Endothelial cell of umbilical vein (primary cell): ENCODE data around the gene CCNF. TPM values are rescaled to one million over a fixed set of nuclear protein-coding genes. Genes with fewer than 3 reads are reported as not detected.
"Not testable (repeated sequence)": the region's sequence is repeated elsewhere in the genome, so short reads cannot be mapped to it uniquely, and the experiment has no call there.

ENCODE experiments used
- BruUV-seq: library from RNA; stranded (reverse); fragments of 400-500 nt; replicated peaks from 2 replicates; lab custom pipeline; 2021; lab: Mats Ljungman, UMichigan
- CTCF ChIA-PET: fragments of 300-600, 350-600 bp; sonication (Branson Sonifier 250); formaldehyde crosslinking; loops from one replicate; lab custom pipeline; 2021; ENCODE audit warnings: antibody characterized with exemption, inconsistent platforms; lab: Charles Lee
- POLR2A ChIA-PET: fragments of 300-600, 350-600 bp; sonication (Branson Sonifier 250); formaldehyde crosslinking; loops from one replicate; lab custom pipeline; 2021; ENCODE audit warnings: antibody characterized with exemption, inconsistent platforms; lab: Charles Lee
- DNase-seq: peaks from one replicate; pipeline ENCODE4 v3.0.0-alpha.2; 2011; ENCODE audit warnings: low read depth, low spot score
- FAIRE-seq: peaks from 2 replicates; lab custom pipeline; 2011; peaks lifted over from hg19 to GRCh38; lab: Jason Lieb, UNC
- H2AFZ ChIP-seq: 2 replicates; pipeline ENCODE4 v1.6.0; 2012; ENCODE audit warnings: low read depth, low read length, control low read depth, inconsistent platforms
- H3K27ac ChIP-seq: 2 replicates; pipeline ENCODE4 v1.5.1; 2011; ENCODE audit warnings: low read depth, mild to moderate bottlenecking, control low read depth, low read length, moderate library complexity; ENCODE audit not compliant: insufficient read depth
- H3K27me3 ChIP-seq, 2 experiments: 2 replicates each; pipeline versions ENCODE4 v1.6.0 to v1.6.1; 2011; ENCODE audit warnings: low read length in 2 of 2, mixed read lengths in 1 of 2; ENCODE audit not compliant: control insufficient read depth in 2 of 2, insufficient read depth in 2 of 2
- H3K36me3 ChIP-seq, 2 experiments: 2 replicates in 1 of 2; 3 replicates in 1 of 2; pipeline ENCODE4 v1.5.1; 2011; ENCODE audit warnings: low read length in 2 of 2, mild to moderate bottlenecking in 1 of 2, moderate library complexity in 1 of 2; ENCODE audit not compliant: control insufficient read depth in 2 of 2, insufficient read depth in 2 of 2; ENCODE audit errors: extremely low read depth in 1 of 2
- H3K4me1 ChIP-seq: 3 replicates; pipeline ENCODE4 v1.5.1; 2011; ENCODE audit warnings: mild to moderate bottlenecking, low read length; ENCODE audit not compliant: control insufficient read depth, insufficient read depth; ENCODE audit errors: extremely low read depth
- H3K4me2 ChIP-seq: 2 replicates; pipeline ENCODE4 v1.6.1; 2011; ENCODE audit warnings: low read length, control low read depth, mixed read lengths; ENCODE audit not compliant: insufficient read depth
- H3K4me3 ChIP-seq, 3 experiments: fragments of 200-600 bp in 1 of 3; sonication (generic), shearing (Covaris generic) in 1 of 3; replicated peaks in 1 of 3; 2 replicates each; pipeline ENCODE4 v1.5.1; 2011 to 2016; ENCODE audit warnings: control low read depth in 3 of 3, low read length in 3 of 3, mild to moderate bottlenecking in 2 of 3, inconsistent platforms in 1 of 3, low read depth in 1 of 3, moderate library complexity in 1 of 3; ENCODE audit not compliant: insufficient read depth in 1 of 3
- H3K79me2 ChIP-seq: 2 replicates; pipeline ENCODE4 v1.6.0; 2012; ENCODE audit warnings: low read length, inconsistent platforms; ENCODE audit not compliant: control insufficient read depth, insufficient read depth
- H3K9ac ChIP-seq: replicated peaks from 2 replicates; pipeline ENCODE3; 2011; ENCODE audit warnings: low read length, control low read depth; ENCODE audit not compliant: insufficient read depth; ENCODE audit errors: extremely low read depth
- H3K9me1 ChIP-seq: replicated peaks from 3 replicates; pipeline ENCODE4 v1.6.0; 2011; ENCODE audit warnings: mild to moderate bottlenecking, low read length; ENCODE audit not compliant: control insufficient read depth, insufficient read depth; ENCODE audit errors: extremely low read depth
- H3K9me3 ChIP-seq: replicated peaks from 2 replicates; pipeline ENCODE4 v1.5.1; 2012; ENCODE audit warnings: low read length, inconsistent platforms; ENCODE audit not compliant: control insufficient read depth, insufficient read depth
- H4K20me1 ChIP-seq: replicated peaks from 2 replicates; pipeline ENCODE3; 2011; ENCODE audit warnings: mild to moderate bottlenecking, low read length; ENCODE audit not compliant: control insufficient read depth, insufficient read depth; ENCODE audit errors: extremely low read depth
- EZH2 ChIP-seq: IDR thresholded peaks from 2 replicates; pipeline ENCODE4 v1.6.1; 2012; ENCODE audit warnings: borderline replicate concordance, low read depth, mild to moderate bottlenecking, moderate library complexity, low read length, inconsistent platforms; ENCODE audit not compliant: severe bottlenecking
- FOS ChIP-seq: IDR thresholded peaks from 2 replicates; pipeline ENCODE4 v1.6.1; 2011; ENCODE audit warnings: mild to moderate bottlenecking, low read length, moderate library complexity, borderline replicate concordance; ENCODE audit not compliant: insufficient read depth
- GATA2 ChIP-seq: IDR thresholded peaks from 2 replicates; pipeline ENCODE4 v1.7.0; 2011; ENCODE audit warnings: low read depth, mild to moderate bottlenecking, moderate library complexity, mixed read lengths, low read length; ENCODE audit not compliant: insufficient read length, insufficient read depth
- JUN ChIP-seq: IDR thresholded peaks from 2 replicates; pipeline ENCODE4 v1.6.1; 2011; ENCODE audit warnings: borderline replicate concordance, low read depth; ENCODE audit not compliant: insufficient read length, insufficient read depth
- MAX ChIP-seq: IDR thresholded peaks from 2 replicates; pipeline ENCODE4 v1.6.1; 2011; ENCODE audit not compliant: insufficient read depth, insufficient read length
- MYC ChIP-seq: IDR thresholded peaks from one replicate; pipeline ENCODE4 v1.6.1; 2011; ENCODE audit warnings: mild to moderate bottlenecking, low read depth, low read length
- POLR2A ChIP-seq: IDR thresholded peaks from 2 replicates; pipeline ENCODE4 v1.6.1; 2012; ENCODE audit warnings: low read depth, mild to moderate bottlenecking, control low read depth, low read length
- POLR2AphosphoS5 ChIP-seq: IDR thresholded peaks from 2 replicates; pipeline ENCODE4 v1.6.1; 2012; ENCODE audit warnings: low read depth, mild to moderate bottlenecking, control low read depth, low read length, moderate library complexity; ENCODE audit not compliant: insufficient read depth
- dilution Hi-C: fragments of 300-500 bp; cut with MboI; formaldehyde crosslinking; loops from one replicate; pipeline ENCODE4 v1.15.0; 2019; ENCODE audit warnings: low sequenced_read_pairs; ENCODE audit not compliant: extremely low pct_ligation_motif_present
- intact Hi-C: fragments of 100-400 bp; cut with micrococcal nuclease; formaldehyde crosslinking; loops from one replicate; pipeline ENCODE4 v1.10.0; 2022
- polyA plus RNA-seq, 4 experiments: library from polyadenylated mRNA; depleted of rRNA in 3 of 4; stranded (reverse) in 3 of 4; unstranded in 1 of 4; fragments of >200 nt; gene quantifications; 2 replicates each; pipeline versions ENCODE4 v1.2.1 to v1.2.3, GENCODE V29; 2011 to 2012; ENCODE audit warnings: missing spikeins in 1 of 4
- total RNA-seq: library from RNA; stranded (reverse); gene quantifications from 2 replicates; pipeline ENCODE4 v1.2.3, GENCODE V29; 2021
- TF ChIP-seq, protein P1 (sequence below), 2 donors: IDR thresholded peaks; 1 replicate in 1 of 2; 2 replicates in 1 of 2; pipeline ENCODE4 v1.5.1; 2011; ENCODE audit warnings: low read length in 2 of 2, mild to moderate bottlenecking in 2 of 2, moderate library complexity in 2 of 2, control low read depth in 1 of 2, inconsistent platforms in 1 of 2, low read depth in 1 of 2; ENCODE audit not compliant: insufficient read depth in 1 of 2; ENCODE audit errors: extremely low read depth in 1 of 2

The CCNF gene
- total and polyA plus RNA-seq, 2 donors (not counting 3 experiments of a cell fraction or from before 2014, with no cell fraction given) = 13.9 to 48.9 TPM

GRCh38 chr16:2439598-2439997 is 10.4 kb downstream of the CCNF start:
- DNase-seq (no peak), FAIRE-seq (no peak)
- peaks cover 9% of the 10 kb centered on the region for H3K79me2 ChIP-seq
- no peak overlapping the region for H3K4me3 ChIP-seq
- dilution Hi-C loops (no loop called here), intact Hi-C loops (no loop called here)
- H4K20me1 ChIP-seq = no peaks in the 10 kb centered on the region
- H3K4me2 ChIP-seq = no peak overlapping the region
- H3K27ac ChIP-seq = no peak overlapping the region
- H3K9me3 ChIP-seq = no peaks in the 10 kb centered on the region
- no peaks in the 10 kb centered on the region for H3K27me3 ChIP-seq
- no peak for TF ChIP-seq POLR2A
- TF ChIP-seq EZH2 = no peak
- TF ChIP-seq, protein P1, sequence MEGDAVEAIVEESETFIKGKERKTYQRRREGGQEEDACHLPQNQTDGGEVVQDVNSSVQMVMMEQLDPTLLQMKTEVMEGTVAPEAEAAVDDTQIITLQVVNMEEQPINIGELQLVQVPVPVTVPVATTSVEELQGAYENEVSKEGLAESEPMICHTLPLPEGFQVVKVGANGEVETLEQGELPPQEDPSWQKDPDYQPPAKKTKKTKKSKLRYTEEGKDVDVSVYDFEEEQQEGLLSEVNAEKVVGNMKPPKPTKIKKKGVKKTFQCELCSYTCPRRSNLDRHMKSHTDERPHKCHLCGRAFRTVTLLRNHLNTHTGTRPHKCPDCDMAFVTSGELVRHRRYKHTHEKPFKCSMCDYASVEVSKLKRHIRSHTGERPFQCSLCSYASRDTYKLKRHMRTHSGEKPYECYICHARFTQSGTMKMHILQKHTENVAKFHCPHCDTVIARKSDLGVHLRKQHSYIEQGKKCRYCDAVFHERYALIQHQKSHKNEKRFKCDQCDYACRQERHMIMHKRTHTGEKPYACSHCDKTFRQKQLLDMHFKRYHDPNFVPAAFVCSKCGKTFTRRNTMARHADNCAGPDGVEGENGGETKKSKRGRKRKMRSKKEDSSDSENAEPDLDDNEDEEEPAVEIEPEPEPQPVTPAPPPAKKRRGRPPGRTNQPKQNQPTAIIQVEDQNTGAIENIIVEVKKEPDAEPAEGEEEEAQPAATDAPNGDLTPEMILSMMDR (IDR thresholded peaks at IDR 0.05; ENCODE audit: extremely low read depth in 1 of 2, insufficient read depth in 1 of 2, low read depth in 1 of 2, low read length in 2 of 2) = no peak
- no peak for TF ChIP-seq GATA2
- TF ChIP-seq JUN = no peak
- TF ChIP-seq FOS = no peak
- no peak for TF ChIP-seq MYC
- no peak for TF ChIP-seq MAX
- no peak for TF ChIP-seq POLR2AphosphoS5
- no peaks in the 10 kb centered on the region for H3K9me1 ChIP-seq
- H3K9ac ChIP-seq = no peak overlapping the region
- H3K4me1 ChIP-seq = no peaks in the 10 kb centered on the region
- CTCF ChIA-PET = interaction anchor here (1.9 kb wide), 1 partner anchor 11 kb away, joined by 8 read pairs; the partner anchor contains the start of gene CCNF
- no peak overlapping the region for H2AFZ ChIP-seq
- POLR2A ChIA-PET = no interaction called here
- peaks cover 18 to 23% of the 10 kb centered on the region in 2 experiments for H3K36me3 ChIP-seq
- BruUV-seq = no TSS peak

DNA sequence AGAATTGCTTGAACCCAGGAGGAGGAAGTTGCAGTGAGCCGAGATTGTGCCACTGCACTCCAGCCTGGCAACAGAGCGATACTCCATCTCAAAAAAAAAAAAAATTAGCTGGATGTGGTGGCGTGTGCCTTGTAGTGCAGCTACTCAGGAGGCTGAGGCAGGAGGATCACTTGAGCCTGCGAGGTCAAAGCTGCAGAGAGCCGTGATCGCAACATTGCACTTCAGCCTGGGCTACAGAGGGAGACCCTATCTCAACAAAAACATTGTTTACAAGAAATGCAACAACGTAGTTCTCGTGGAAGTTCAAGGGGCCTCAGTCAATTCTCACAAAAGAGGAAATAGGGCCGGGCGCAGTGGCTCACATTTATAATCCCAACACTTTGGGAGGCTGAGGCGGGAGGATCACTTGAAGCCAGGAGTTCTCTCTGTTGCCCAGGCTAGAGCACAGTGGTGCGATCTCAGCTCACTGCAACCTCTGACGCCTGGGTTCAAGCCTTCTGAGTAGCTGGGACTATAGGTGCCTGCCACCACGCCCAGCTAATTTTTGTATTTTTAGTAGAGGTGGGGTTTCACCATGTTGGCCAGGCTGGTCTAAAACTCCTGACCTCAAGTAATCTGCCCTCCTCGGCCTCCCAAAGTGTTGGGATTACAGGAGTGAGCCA is 12.0 kb downstream of the CCNF start:
- H4K20me1 ChIP-seq, H3K4me3 ChIP-seq, DNase-seq, H3K9me3 ChIP-seq, H3K27me3 ChIP-seq, BruUV-seq, H3K79me2 ChIP-seq, dilution Hi-C loops, FAIRE-seq, intact Hi-C loops, H3K4me1 ChIP-seq, POLR2A ChIA-PET, H3K4me2 ChIP-seq, H2AFZ ChIP-seq, H3K27ac ChIP-seq, H3K9me1 ChIP-seq, H3K9ac ChIP-seq: not testable (repeated sequence)
- H3K36me3 ChIP-seq = peaks cover 22 to 28% of the 10 kb centered on the region in 2 experiments
- CTCF ChIA-PET = interaction anchor here (1.4 to 1.9 kb wide), 2 partner anchors 13 to 16 kb away, joined by 4 to 8 read pairs; partner anchors contain the start of gene CCNF
